Endothelial cell of umbilical vein (primary cell): Measurements from ENCODE around the gene HECTD2. TPM values are rescaled to one million over a fixed set of nuclear protein-coding genes. Genes with fewer than 3 reads are reported as not detected.

ENCODE experiments used
- BruUV-seq: library from RNA; stranded (reverse); fragments of 400-500 nt; replicated peaks from 2 replicates; lab custom pipeline; 2021; lab: Mats Ljungman, UMichigan
- CTCF ChIA-PET: fragments of 300-600, 350-600 bp; sonication (Branson Sonifier 250); formaldehyde crosslinking; loops from one replicate; lab custom pipeline; 2021; ENCODE audit warnings: antibody characterized with exemption, inconsistent platforms; lab: Charles Lee
- POLR2A ChIA-PET: fragments of 300-600, 350-600 bp; sonication (Branson Sonifier 250); formaldehyde crosslinking; loops from one replicate; lab custom pipeline; 2021; ENCODE audit warnings: antibody characterized with exemption, inconsistent platforms; lab: Charles Lee
- DNase-seq: peaks from one replicate; pipeline ENCODE4 v3.0.0-alpha.2; 2011; ENCODE audit warnings: low read depth, low spot score
- FAIRE-seq: peaks from 2 replicates; lab custom pipeline; 2011; peaks lifted over from hg19 to GRCh38; lab: Jason Lieb, UNC
- H2AFZ ChIP-seq: 2 replicates; pipeline ENCODE4 v1.6.0; 2012; ENCODE audit warnings: low read depth, low read length, control low read depth, inconsistent platforms
- H3K27ac ChIP-seq: 2 replicates; pipeline ENCODE4 v1.5.1; 2011; ENCODE audit warnings: low read depth, mild to moderate bottlenecking, control low read depth, low read length, moderate library complexity; ENCODE audit not compliant: insufficient read depth
- H3K27me3 ChIP-seq, 2 experiments: 2 replicates each; pipeline versions ENCODE4 v1.6.0 to v1.6.1; 2011; ENCODE audit warnings: low read length in 2 of 2, mixed read lengths in 1 of 2; ENCODE audit not compliant: control insufficient read depth in 2 of 2, insufficient read depth in 2 of 2
- H3K36me3 ChIP-seq, 2 experiments: 2 replicates in 1 of 2; 3 replicates in 1 of 2; pipeline ENCODE4 v1.5.1; 2011; ENCODE audit warnings: low read length in 2 of 2, mild to moderate bottlenecking in 1 of 2, moderate library complexity in 1 of 2; ENCODE audit not compliant: control insufficient read depth in 2 of 2, insufficient read depth in 2 of 2; ENCODE audit errors: extremely low read depth in 1 of 2
- H3K4me1 ChIP-seq: 3 replicates; pipeline ENCODE4 v1.5.1; 2011; ENCODE audit warnings: mild to moderate bottlenecking, low read length; ENCODE audit not compliant: control insufficient read depth, insufficient read depth; ENCODE audit errors: extremely low read depth
- H3K4me2 ChIP-seq: 2 replicates; pipeline ENCODE4 v1.6.1; 2011; ENCODE audit warnings: low read length, control low read depth, mixed read lengths; ENCODE audit not compliant: insufficient read depth
- H3K4me3 ChIP-seq, 3 experiments: fragments of 200-600 bp in 1 of 3; sonication (generic), shearing (Covaris generic) in 1 of 3; replicated peaks in 1 of 3; 2 replicates each; pipeline ENCODE4 v1.5.1; 2011 to 2016; ENCODE audit warnings: control low read depth in 3 of 3, low read length in 3 of 3, mild to moderate bottlenecking in 2 of 3, inconsistent platforms in 1 of 3, low read depth in 1 of 3, moderate library complexity in 1 of 3; ENCODE audit not compliant: insufficient read depth in 1 of 3
- H3K79me2 ChIP-seq: 2 replicates; pipeline ENCODE4 v1.6.0; 2012; ENCODE audit warnings: low read length, inconsistent platforms; ENCODE audit not compliant: control insufficient read depth, insufficient read depth
- H3K9ac ChIP-seq: replicated peaks from 2 replicates; pipeline ENCODE3; 2011; ENCODE audit warnings: low read length, control low read depth; ENCODE audit not compliant: insufficient read depth; ENCODE audit errors: extremely low read depth
- H3K9me1 ChIP-seq: replicated peaks from 3 replicates; pipeline ENCODE4 v1.6.0; 2011; ENCODE audit warnings: mild to moderate bottlenecking, low read length; ENCODE audit not compliant: control insufficient read depth, insufficient read depth; ENCODE audit errors: extremely low read depth
- H3K9me3 ChIP-seq: replicated peaks from 2 replicates; pipeline ENCODE4 v1.5.1; 2012; ENCODE audit warnings: low read length, inconsistent platforms; ENCODE audit not compliant: control insufficient read depth, insufficient read depth
- H4K20me1 ChIP-seq: replicated peaks from 2 replicates; pipeline ENCODE3; 2011; ENCODE audit warnings: mild to moderate bottlenecking, low read length; ENCODE audit not compliant: control insufficient read depth, insufficient read depth; ENCODE audit errors: extremely low read depth
- EZH2 ChIP-seq: IDR thresholded peaks from 2 replicates; pipeline ENCODE4 v1.6.1; 2012; ENCODE audit warnings: borderline replicate concordance, low read depth, mild to moderate bottlenecking, moderate library complexity, low read length, inconsistent platforms; ENCODE audit not compliant: severe bottlenecking
- FOS ChIP-seq: IDR thresholded peaks from 2 replicates; pipeline ENCODE4 v1.6.1; 2011; ENCODE audit warnings: mild to moderate bottlenecking, low read length, moderate library complexity, borderline replicate concordance; ENCODE audit not compliant: insufficient read depth
- GATA2 ChIP-seq: IDR thresholded peaks from 2 replicates; pipeline ENCODE4 v1.7.0; 2011; ENCODE audit warnings: low read depth, mild to moderate bottlenecking, moderate library complexity, mixed read lengths, low read length; ENCODE audit not compliant: insufficient read length, insufficient read depth
- JUN ChIP-seq: IDR thresholded peaks from 2 replicates; pipeline ENCODE4 v1.6.1; 2011; ENCODE audit warnings: borderline replicate concordance, low read depth; ENCODE audit not compliant: insufficient read length, insufficient read depth
- MYC ChIP-seq: IDR thresholded peaks from one replicate; pipeline ENCODE4 v1.6.1; 2011; ENCODE audit warnings: mild to moderate bottlenecking, low read depth, low read length
- POLR2A ChIP-seq: IDR thresholded peaks from 2 replicates; pipeline ENCODE4 v1.6.1; 2012; ENCODE audit warnings: low read depth, mild to moderate bottlenecking, control low read depth, low read length
- POLR2AphosphoS5 ChIP-seq: IDR thresholded peaks from 2 replicates; pipeline ENCODE4 v1.6.1; 2012; ENCODE audit warnings: low read depth, mild to moderate bottlenecking, control low read depth, low read length, moderate library complexity; ENCODE audit not compliant: insufficient read depth
- dilution Hi-C: fragments of 300-500 bp; cut with MboI; formaldehyde crosslinking; loops from one replicate; pipeline ENCODE4 v1.15.0; 2019; ENCODE audit warnings: low sequenced_read_pairs; ENCODE audit not compliant: extremely low pct_ligation_motif_present
- intact Hi-C: fragments of 100-400 bp; cut with micrococcal nuclease; formaldehyde crosslinking; loops from one replicate; pipeline ENCODE4 v1.10.0; 2022
- polyA plus RNA-seq, 4 experiments: library from polyadenylated mRNA; depleted of rRNA in 3 of 4; stranded (reverse) in 3 of 4; unstranded in 1 of 4; fragments of >200 nt; gene quantifications; 2 replicates each; pipeline versions ENCODE4 v1.2.1 to v1.2.3, GENCODE V29; 2011 to 2012; ENCODE audit warnings: missing spikeins in 1 of 4
- total RNA-seq: library from RNA; stranded (reverse); gene quantifications from 2 replicates; pipeline ENCODE4 v1.2.3, GENCODE V29; 2021
- TF ChIP-seq, protein P1 (sequence below), 2 donors: IDR thresholded peaks; 1 replicate in 1 of 2; 2 replicates in 1 of 2; pipeline ENCODE4 v1.5.1; 2011; ENCODE audit warnings: low read length in 2 of 2, mild to moderate bottlenecking in 2 of 2, moderate library complexity in 2 of 2, control low read depth in 1 of 2, inconsistent platforms in 1 of 2, low read depth in 1 of 2; ENCODE audit not compliant: insufficient read depth in 1 of 2; ENCODE audit errors: extremely low read depth in 1 of 2
- TF ChIP-seq, protein P2 (sequence below): IDR thresholded peaks from 2 replicates; pipeline ENCODE4 v1.6.1; 2011; ENCODE audit not compliant: insufficient read depth, insufficient read length

The HECTD2 gene
- total and polyA plus RNA-seq, 2 donors (not counting 3 experiments of a cell fraction or from before 2014, with no cell fraction given), result 4.2 to 10.7 TPM

DNA sequence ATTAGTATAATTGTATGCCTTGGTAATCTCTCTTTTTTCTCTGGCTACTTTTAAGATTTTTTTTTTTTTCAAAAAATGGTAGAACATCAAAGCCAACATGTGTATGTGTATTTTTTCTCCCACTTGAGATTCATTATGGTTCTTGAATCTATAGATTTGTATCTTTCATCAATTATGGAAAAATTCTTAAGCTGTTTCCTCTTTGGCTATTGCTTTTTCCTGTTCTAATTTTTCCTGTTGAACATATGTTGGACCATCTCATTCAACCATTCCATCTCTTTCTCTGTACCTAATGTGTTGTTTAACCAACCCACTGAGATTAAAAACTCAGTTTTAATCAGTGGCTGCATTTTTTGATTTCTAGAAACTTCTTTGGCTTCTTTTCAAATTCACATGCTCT, 107.2 kb downstream of the HECTD2 start:
- no TSS peak for BruUV-seq
- dilution Hi-C loops (no loop called here), intact Hi-C loops (no loop called here)
- no peak overlapping the region for H3K4me3 ChIP-seq
- no peak for FAIRE-seq
- ChIA-PET POLR2A (interaction anchor here (0.6 kb wide), 1 partner anchor 137 kb away, joined by 4 read pairs; no protein-coding TSS in a partner anchor), CTCF (interaction anchor here (1.7 kb wide), 1 partner anchor 219 kb away, joined by 4 read pairs; no protein-coding TSS in a partner anchor)
- no peaks in the 10 kb centered on the region for H3K4me1 ChIP-seq
- no peak overlapping the region for H3K4me2 ChIP-seq
- no peaks in the 10 kb centered on the region for H3K9me3 ChIP-seq
- H3K79me2 ChIP-seq, result no peaks in the 10 kb centered on the region
- no peaks in the 10 kb centered on the region for H3K9me1 ChIP-seq
- no peak overlapping the region for H3K9ac ChIP-seq
- TF ChIP-seq FOS (no peak), JUN (no peak), POLR2AphosphoS5 (no peak), POLR2A (no peak), GATA2 (no peak), EZH2 (no peak), MYC (no peak)
- TF ChIP-seq, protein P1, sequence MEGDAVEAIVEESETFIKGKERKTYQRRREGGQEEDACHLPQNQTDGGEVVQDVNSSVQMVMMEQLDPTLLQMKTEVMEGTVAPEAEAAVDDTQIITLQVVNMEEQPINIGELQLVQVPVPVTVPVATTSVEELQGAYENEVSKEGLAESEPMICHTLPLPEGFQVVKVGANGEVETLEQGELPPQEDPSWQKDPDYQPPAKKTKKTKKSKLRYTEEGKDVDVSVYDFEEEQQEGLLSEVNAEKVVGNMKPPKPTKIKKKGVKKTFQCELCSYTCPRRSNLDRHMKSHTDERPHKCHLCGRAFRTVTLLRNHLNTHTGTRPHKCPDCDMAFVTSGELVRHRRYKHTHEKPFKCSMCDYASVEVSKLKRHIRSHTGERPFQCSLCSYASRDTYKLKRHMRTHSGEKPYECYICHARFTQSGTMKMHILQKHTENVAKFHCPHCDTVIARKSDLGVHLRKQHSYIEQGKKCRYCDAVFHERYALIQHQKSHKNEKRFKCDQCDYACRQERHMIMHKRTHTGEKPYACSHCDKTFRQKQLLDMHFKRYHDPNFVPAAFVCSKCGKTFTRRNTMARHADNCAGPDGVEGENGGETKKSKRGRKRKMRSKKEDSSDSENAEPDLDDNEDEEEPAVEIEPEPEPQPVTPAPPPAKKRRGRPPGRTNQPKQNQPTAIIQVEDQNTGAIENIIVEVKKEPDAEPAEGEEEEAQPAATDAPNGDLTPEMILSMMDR (IDR thresholded peaks at IDR 0.05; ENCODE audit: extremely low read depth in 1 of 2, insufficient read depth in 1 of 2, low read depth in 1 of 2, low read length in 2 of 2), result no peak
- TF ChIP-seq, protein P2, sequence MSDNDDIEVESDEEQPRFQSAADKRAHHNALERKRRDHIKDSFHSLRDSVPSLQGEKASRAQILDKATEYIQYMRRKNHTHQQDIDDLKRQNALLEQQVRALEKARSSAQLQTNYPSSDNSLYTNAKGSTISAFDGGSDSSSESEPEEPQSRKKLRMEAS, result no peak
- H3K36me3 ChIP-seq, result peaks cover 0 to 2% of the 10 kb centered on the region in 2 experiments
- DNase-seq, result no peak
- H3K27ac ChIP-seq, result no peak overlapping the region
- H2AFZ ChIP-seq, result no peak overlapping the region
- H4K20me1 ChIP-seq, result no peaks in the 10 kb centered on the region
- H3K27me3 ChIP-seq, result no peaks in the 10 kb centered on the region
